OCI-M2 (cell line): ENCODE measurements around the gene GFOD2.

Source experiments
- DNase-seq: peaks from one replicate; lab custom pipeline; 2025; ENCODE audit not compliant: unreplicated experiment; lab: John Stamatoyannopoulos, UW

The GFOD2 gene

GRCh38 chr16:67673712-67674580 lies 45.2 kb downstream of the GFOD2 start:
- no peak for DNase-seq

- no peak for DNase-seq
These were observed 46.1 kb downstream of the GFOD2 start for GRCh38 chr16:67672739-67673662.

GRCh38 chr16:67672306-67672705 lies 46.8 kb downstream of the GFOD2 start:
- DNase-seq, result no peak

- no peak for DNase-seq
These were observed 49.5 kb downstream of the GFOD2 start for GRCh38 chr16:67669499-67670101.

- no peak for DNase-seq
These were observed 50.5 kb downstream of the GFOD2 start for GRCh38 chr16:67668495-67669157.

- DNase-seq, result no peak
These were observed 51.2 kb downstream of the GFOD2 start for GRCh38 chr16:67667817-67668494.

- DNase-seq, result no peak
These were observed 51.7 kb downstream of the GFOD2 start for GRCh38 chr16:67667453-67667816.

GRCh38 chr16:67666559-67667452 lies 52.3 kb downstream of the GFOD2 start, which contains the start of the genes C16orf86 and ENKD1:
C16orf86 (plus strand) TSS chr16:67666814; CDS start chr16:67666971, 157 bp downstream.
ENKD1 (minus strand) TSS chr16:67666750; CDS start chr16:67666442, 308 bp downstream.
- DNase-seq, result no peak

- no peak for DNase-seq
These were observed 53.0 kb downstream of the GFOD2 start for GRCh38 chr16:67666032-67666551.

- no peak for DNase-seq
These were observed 53.5 kb downstream of the GFOD2 start for GRCh38 chr16:67665598-67665997.

GRCh38 chr16:67664871-67665270 lies 54.2 kb downstream of the GFOD2 start:
- no peak for DNase-seq

GRCh38 chr16:67664258-67664657 lies 54.9 kb downstream of the GFOD2 start:
- no peak for DNase-seq

GRCh38 chr16:67663877-67664222 lies 55.3 kb downstream of the GFOD2 start:
- no peak for DNase-seq

GRCh38 chr16:67663151-67663876 lies 55.8 kb downstream of the GFOD2 start:
- DNase-seq, result no peak

GRCh38 chr16:67662653-67663010 lies 56.5 kb downstream of the GFOD2 start:
- DNase-seq, result no peak

- no peak for DNase-seq
These were observed 57.0 kb downstream of the GFOD2 start for GRCh38 chr16:67661886-67662652.

- no peak for DNase-seq
These were observed 57.9 kb downstream of the GFOD2 start for GRCh38 chr16:67661101-67661761.
